ENCODE measurements around the gene AATF. TPM values are rescaled to one million over a fixed set of nuclear protein-coding genes. Genes with fewer than 3 reads are reported as not detected.

The AATF gene
- polyA plus RNA-seq, 1 donor from 2014 or later = 12.7 TPM

DNA sequence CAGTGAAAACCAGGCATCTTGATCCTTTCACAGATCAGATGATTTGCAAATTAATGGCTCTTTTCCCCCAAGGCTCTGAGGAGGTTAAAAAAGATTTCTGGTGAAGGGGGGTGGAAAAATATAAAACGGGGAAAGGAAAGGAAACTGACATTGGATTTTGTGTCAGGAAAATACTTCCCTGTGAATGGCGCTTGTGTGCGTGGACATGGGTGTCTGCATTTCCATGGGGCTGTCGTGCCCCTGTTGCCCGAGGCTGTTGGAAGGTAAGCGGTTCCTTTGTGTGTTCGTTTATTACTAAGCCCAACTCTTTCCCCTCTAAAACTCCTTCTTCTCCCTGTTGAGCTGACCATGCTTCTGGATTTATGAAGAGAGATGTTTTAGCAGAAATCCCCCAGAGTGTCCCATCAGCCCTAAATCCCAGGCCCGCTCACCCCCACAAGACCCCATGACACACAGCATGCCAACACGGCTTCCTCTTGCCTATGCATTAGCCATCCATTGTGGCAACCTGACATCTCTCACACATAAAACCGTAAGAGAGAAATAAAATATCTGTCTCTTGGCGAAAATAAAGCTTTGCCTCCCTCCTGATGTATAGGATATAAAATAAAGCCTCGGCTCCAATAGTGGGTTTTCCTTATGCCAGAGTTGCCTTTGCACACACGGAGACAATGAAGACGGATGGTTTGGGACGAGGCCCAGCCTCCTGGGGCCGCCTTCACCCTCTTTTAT lies 18.7 kb upstream of the AATF start:
- no peaks in the 10 kb centered on the region for H4K20me1 ChIP-seq (ENCODE audit: insufficient read depth)
- no peak overlapping the region for H3K9ac ChIP-seq (ENCODE audit: low read length)
- no peak for TF ChIP-seq POLR2AphosphoS5 (IDR thresholded peaks at IDR 0.05)
- no peak for TF ChIP-seq TAF1 (IDR thresholded peaks at IDR 0.05; ENCODE audit: low read depth)
- TF ChIP-seq EZH2 (IDR thresholded peaks at IDR 0.05; ENCODE audit: borderline replicate concordance, insufficient read depth, low read length, poor library complexity, severe bottlenecking) = no peak
- TF ChIP-seq EP300 (conservative IDR thresholded peaks at IDR 0.05; ENCODE audit: poor library complexity, severe bottlenecking) = no peak
- no peak for TF ChIP-seq RAD21 (conservative IDR thresholded peaks at IDR 0.05)
- TF ChIP-seq MXI1 (conservative IDR thresholded peaks at IDR 0.05; ENCODE audit: poor library complexity, severe bottlenecking) = no peak
- TF ChIP-seq, protein P1, sequence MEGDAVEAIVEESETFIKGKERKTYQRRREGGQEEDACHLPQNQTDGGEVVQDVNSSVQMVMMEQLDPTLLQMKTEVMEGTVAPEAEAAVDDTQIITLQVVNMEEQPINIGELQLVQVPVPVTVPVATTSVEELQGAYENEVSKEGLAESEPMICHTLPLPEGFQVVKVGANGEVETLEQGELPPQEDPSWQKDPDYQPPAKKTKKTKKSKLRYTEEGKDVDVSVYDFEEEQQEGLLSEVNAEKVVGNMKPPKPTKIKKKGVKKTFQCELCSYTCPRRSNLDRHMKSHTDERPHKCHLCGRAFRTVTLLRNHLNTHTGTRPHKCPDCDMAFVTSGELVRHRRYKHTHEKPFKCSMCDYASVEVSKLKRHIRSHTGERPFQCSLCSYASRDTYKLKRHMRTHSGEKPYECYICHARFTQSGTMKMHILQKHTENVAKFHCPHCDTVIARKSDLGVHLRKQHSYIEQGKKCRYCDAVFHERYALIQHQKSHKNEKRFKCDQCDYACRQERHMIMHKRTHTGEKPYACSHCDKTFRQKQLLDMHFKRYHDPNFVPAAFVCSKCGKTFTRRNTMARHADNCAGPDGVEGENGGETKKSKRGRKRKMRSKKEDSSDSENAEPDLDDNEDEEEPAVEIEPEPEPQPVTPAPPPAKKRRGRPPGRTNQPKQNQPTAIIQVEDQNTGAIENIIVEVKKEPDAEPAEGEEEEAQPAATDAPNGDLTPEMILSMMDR (IDR thresholded peaks at IDR 0.05; ENCODE audit: poor library complexity, severe bottlenecking) = no peak
- TF ChIP-seq, protein P2, sequence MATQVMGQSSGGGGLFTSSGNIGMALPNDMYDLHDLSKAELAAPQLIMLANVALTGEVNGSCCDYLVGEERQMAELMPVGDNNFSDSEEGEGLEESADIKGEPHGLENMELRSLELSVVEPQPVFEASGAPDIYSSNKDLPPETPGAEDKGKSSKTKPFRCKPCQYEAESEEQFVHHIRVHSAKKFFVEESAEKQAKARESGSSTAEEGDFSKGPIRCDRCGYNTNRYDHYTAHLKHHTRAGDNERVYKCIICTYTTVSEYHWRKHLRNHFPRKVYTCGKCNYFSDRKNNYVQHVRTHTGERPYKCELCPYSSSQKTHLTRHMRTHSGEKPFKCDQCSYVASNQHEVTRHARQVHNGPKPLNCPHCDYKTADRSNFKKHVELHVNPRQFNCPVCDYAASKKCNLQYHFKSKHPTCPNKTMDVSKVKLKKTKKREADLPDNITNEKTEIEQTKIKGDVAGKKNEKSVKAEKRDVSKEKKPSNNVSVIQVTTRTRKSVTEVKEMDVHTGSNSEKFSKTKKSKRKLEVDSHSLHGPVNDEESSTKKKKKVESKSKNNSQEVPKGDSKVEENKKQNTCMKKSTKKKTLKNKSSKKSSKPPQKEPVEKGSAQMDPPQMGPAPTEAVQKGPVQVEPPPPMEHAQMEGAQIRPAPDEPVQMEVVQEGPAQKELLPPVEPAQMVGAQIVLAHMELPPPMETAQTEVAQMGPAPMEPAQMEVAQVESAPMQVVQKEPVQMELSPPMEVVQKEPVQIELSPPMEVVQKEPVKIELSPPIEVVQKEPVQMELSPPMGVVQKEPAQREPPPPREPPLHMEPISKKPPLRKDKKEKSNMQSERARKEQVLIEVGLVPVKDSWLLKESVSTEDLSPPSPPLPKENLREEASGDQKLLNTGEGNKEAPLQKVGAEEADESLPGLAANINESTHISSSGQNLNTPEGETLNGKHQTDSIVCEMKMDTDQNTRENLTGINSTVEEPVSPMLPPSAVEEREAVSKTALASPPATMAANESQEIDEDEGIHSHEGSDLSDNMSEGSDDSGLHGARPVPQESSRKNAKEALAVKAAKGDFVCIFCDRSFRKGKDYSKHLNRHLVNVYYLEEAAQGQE (IDR thresholded peaks at IDR 0.05; ENCODE audit: borderline replicate concordance) = no peak
- TF ChIP-seq SMC3 (conservative IDR thresholded peaks at IDR 0.05; ENCODE audit: poor library complexity) = no peak
- no peak overlapping the region for H3K27ac ChIP-seq (ENCODE audit: low read length)
- no peak overlapping the region for H3K4me2 ChIP-seq (ENCODE audit: low read length)
- H3K27me3 ChIP-seq (ENCODE audit: insufficient read depth, low read depth, low read length) = peaks cover 87% of the 10 kb centered on the region
- no peaks in the 10 kb centered on the region for H3K9me2 ChIP-seq (ENCODE audit: insufficient read depth, low read length)
- no peaks in the 10 kb centered on the region for H3F3A ChIP-seq (ENCODE audit: insufficient read depth, low read length, poor library complexity, severe bottlenecking)
- no peaks in the 10 kb centered on the region for H3K36me3 ChIP-seq (ENCODE audit: insufficient read depth, low read length)
- no peak overlapping the region for H2AFZ ChIP-seq (ENCODE audit: low read depth, low read length)
- no peak overlapping the region for H3K4me3 ChIP-seq (ENCODE audit: low read length)
- no peaks in the 10 kb centered on the region for H3K79me2 ChIP-seq (replicated peaks; ENCODE audit: insufficient read depth, low read length)
- no peaks in the 10 kb centered on the region for H3K9me3 ChIP-seq (ENCODE audit: low read length)

DNA sequence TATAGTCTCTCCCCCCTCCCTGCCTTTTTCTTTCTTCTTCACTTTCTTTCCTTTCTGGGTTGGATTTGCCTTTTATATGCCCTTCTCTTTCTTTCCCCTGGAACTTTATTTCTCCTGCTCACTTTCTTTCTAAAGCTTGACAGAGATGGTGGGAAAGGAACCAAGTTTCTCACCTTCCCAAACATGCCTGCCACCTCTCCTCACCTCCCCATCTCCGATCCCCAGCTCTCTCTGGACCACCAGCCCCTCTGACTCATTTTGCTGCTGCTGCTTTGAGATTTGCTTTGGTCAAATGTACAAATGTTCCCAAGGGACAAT lies 18.2 kb upstream of the AATF start:
- TF ChIP-seq MXI1 (conservative IDR thresholded peaks at IDR 0.05; ENCODE audit: poor library complexity, severe bottlenecking) (no peak), EP300 (conservative IDR thresholded peaks at IDR 0.05; ENCODE audit: poor library complexity, severe bottlenecking) (no peak), SMC3 (conservative IDR thresholded peaks at IDR 0.05; ENCODE audit: poor library complexity) (no peak), EZH2 (IDR thresholded peaks at IDR 0.05; ENCODE audit: borderline replicate concordance, insufficient read depth, low read length, poor library complexity, severe bottlenecking) (no peak), TAF1 (IDR thresholded peaks at IDR 0.05; ENCODE audit: low read depth) (no peak), RAD21 (conservative IDR thresholded peaks at IDR 0.05) (no peak), POLR2AphosphoS5 (IDR thresholded peaks at IDR 0.05) (no peak)
- TF ChIP-seq, protein P1 (IDR thresholded peaks at IDR 0.05; ENCODE audit: poor library complexity, severe bottlenecking) = no peak
- TF ChIP-seq, protein P2 (IDR thresholded peaks at IDR 0.05; ENCODE audit: borderline replicate concordance) = no peak
- H2AFZ ChIP-seq (ENCODE audit: low read depth, low read length) = no peak overlapping the region
- no peak overlapping the region for H3K4me2 ChIP-seq (ENCODE audit: low read length)
- no peak overlapping the region for H3K9ac ChIP-seq (ENCODE audit: low read length)
- H3K36me3 ChIP-seq (ENCODE audit: insufficient read depth, low read length) = no peaks in the 10 kb centered on the region
- no peaks in the 10 kb centered on the region for H3K79me2 ChIP-seq (replicated peaks; ENCODE audit: insufficient read depth, low read length)
- no peaks in the 10 kb centered on the region for H3F3A ChIP-seq (ENCODE audit: insufficient read depth, low read length, poor library complexity, severe bottlenecking)
- no peak overlapping the region for H3K27ac ChIP-seq (ENCODE audit: low read length)
- no peaks in the 10 kb centered on the region for H4K20me1 ChIP-seq (ENCODE audit: insufficient read depth)
- no peak overlapping the region for H3K4me3 ChIP-seq (ENCODE audit: low read length)
- H3K9me3 ChIP-seq (ENCODE audit: low read length) = no peaks in the 10 kb centered on the region
- peaks cover 93% of the 10 kb centered on the region for H3K27me3 ChIP-seq (ENCODE audit: insufficient read depth, low read depth, low read length)
- H3K9me2 ChIP-seq (ENCODE audit: insufficient read depth, low read length) = no peaks in the 10 kb centered on the region
